K562 (cell line): Measurements from ENCODE around the gene STAB1. TPM values are rescaled to one million over a fixed set of nuclear protein-coding genes. Genes with fewer than 3 reads are reported as not detected.

Source experiments
- TAF9B ChIP-seq: fragments of 450-650 bp; IDR thresholded peaks from 2 replicates; pipeline ENCODE4 v1.6.1; 2018; ENCODE audit warnings: mild to moderate bottlenecking; ENCODE audit not compliant: partially characterized antibody
- polyA plus RNA-seq, 8 experiments: library from polyadenylated mRNA; depleted of rRNA in 4 of 8; stranded (reverse) in 5 of 8; unstranded in 3 of 8; fragments of >200 nt; fragmentation: Nextera tagmentation in 2 of 8; fragmentation: Illumina TruSeq in 1 of 8; extraction: Ambion mirVana in 2 of 8; extraction: Trizol in 1 of 8; gene quantifications; 2 replicates each; pipeline versions ENCODE4 v1.2.1 to v1.2.3, GENCODE V29; 2011 to 2014; ENCODE audit warnings: inconsistent platforms in 1 of 8, missing spikeins in 1 of 8
- total RNA-seq, 7 experiments: library from RNA; depleted of rRNA in 6 of 7; stranded (reverse); fragments of >200 nt in 6 of 7; fragmentation: Illumina TruSeq in 2 of 7; extraction: Trizol in 2 of 7; gene quantifications; 2 replicates each; pipeline versions ENCODE4 v1.2.1 to v1.2.3, GENCODE V29; 2011 to 2021; ENCODE audit warnings: low replicate concordance in 1 of 7
- TF ChIP-seq, protein P1 (sequence below): IDR thresholded peaks from 3 replicates; pipeline ENCODE4 v1.6.1; 2011; ENCODE audit warnings: borderline replicate concordance, mild to moderate bottlenecking, moderate library complexity; ENCODE audit not compliant: insufficient read length; ENCODE audit errors: extremely low read depth
- TF ChIP-seq, protein P2 (sequence below): fragments of 450-650 bp; IDR thresholded peaks from 2 replicates; pipeline ENCODE4 v1.6.1; 2016

The STAB1 gene
- total and polyA plus RNA-seq, 9 of the 15 experiments (the other 6 are each of a cell fraction or from before 2014, with no cell fraction given), result 0.20 to 3.9 (median 1.2) TPM

DNA sequence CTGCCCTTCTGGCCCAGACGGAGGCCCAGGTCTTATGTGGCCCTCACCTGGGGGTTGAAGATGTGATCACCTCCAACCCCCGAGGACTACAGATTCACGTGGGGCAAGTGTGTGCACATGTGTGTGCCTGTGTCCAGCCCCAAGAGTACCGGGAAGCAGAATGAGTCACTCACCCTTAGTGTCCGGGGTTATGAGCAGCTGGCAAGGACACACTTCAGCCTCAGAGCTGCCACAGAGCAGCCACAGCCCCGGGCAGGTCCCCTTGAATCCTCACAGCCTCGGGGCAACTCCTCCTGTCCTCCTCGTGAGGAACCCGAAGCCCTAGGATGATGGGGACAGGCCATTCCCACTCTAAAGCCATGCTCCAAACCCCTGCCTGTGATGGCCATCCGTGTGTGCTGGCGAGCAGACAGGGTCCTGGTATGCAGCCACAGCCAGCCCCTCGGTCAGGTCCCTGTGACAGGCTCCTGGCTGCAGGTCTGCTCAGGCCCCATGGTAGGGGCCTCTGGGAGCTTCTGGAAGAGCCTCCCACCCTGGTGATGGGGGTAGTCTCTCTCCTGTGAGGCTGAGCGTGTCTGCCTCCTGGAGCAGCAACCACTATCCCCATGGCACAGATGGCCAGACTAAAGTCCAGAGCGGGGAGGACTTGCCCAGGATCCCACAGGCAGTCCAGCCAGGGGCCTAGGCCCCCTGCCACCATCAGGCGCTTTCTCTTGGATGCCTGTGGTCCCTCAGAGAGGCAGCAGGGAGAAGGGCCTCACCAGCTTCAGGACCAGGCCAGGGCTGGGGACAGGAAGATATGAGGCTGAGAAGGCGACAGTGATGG, 852 bp downstream of the STAB1 start (continued):
- TF ChIP-seq, protein P1, sequence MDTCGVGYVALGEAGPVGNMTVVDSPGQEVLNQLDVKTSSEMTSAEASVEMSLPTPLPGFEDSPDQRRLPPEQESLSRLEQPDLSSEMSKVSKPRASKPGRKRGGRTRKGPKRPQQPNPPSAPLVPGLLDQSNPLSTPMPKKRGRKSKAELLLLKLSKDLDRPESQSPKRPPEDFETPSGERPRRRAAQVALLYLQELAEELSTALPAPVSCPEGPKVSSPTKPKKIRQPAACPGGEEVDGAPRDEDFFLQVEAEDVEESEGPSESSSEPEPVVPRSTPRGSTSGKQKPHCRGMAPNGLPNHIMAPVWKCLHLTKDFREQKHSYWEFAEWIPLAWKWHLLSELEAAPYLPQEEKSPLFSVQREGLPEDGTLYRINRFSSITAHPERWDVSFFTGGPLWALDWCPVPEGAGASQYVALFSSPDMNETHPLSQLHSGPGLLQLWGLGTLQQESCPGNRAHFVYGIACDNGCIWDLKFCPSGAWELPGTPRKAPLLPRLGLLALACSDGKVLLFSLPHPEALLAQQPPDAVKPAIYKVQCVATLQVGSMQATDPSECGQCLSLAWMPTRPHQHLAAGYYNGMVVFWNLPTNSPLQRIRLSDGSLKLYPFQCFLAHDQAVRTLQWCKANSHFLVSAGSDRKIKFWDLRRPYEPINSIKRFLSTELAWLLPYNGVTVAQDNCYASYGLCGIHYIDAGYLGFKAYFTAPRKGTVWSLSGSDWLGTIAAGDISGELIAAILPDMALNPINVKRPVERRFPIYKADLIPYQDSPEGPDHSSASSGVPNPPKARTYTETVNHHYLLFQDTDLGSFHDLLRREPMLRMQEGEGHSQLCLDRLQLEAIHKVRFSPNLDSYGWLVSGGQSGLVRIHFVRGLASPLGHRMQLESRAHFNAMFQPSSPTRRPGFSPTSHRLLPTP, result no peak
- no peak for TF ChIP-seq TAF9B
- TF ChIP-seq, protein P2, sequence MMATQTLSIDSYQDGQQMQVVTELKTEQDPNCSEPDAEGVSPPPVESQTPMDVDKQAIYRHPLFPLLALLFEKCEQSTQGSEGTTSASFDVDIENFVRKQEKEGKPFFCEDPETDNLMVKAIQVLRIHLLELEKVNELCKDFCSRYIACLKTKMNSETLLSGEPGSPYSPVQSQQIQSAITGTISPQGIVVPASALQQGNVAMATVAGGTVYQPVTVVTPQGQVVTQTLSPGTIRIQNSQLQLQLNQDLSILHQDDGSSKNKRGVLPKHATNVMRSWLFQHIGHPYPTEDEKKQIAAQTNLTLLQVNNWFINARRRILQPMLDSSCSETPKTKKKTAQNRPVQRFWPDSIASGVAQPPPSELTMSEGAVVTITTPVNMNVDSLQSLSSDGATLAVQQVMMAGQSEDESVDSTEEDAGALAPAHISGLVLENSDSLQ, result no peak
